ENCODE data around the gene NAPEPLD.
"Not testable (repeated sequence)": the region's sequence is repeated elsewhere in the genome, so short reads cannot be mapped to it uniquely, and the experiment has no call there.

DNA sequence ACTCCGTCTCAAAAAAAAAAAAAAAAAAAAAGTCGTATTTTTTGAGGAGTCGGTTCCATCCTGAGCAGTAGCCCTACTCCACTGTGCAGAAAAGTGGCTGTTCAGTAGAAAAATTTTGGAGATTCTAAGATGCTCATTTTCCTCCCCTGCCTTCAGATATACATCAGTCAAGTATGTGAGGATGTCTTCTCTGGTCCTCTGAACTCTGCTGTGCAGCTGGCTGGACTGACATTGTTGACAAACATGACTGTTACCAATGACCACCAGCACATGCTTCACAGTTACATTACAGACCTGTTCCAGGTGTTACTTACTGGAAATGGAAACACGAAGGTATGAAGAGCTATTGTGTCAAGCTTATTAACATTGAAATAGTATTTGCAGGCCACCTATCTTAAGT, 56.6 kb downstream of the NAPEPLD start:
- TF ChIP-seq, protein P1, sequence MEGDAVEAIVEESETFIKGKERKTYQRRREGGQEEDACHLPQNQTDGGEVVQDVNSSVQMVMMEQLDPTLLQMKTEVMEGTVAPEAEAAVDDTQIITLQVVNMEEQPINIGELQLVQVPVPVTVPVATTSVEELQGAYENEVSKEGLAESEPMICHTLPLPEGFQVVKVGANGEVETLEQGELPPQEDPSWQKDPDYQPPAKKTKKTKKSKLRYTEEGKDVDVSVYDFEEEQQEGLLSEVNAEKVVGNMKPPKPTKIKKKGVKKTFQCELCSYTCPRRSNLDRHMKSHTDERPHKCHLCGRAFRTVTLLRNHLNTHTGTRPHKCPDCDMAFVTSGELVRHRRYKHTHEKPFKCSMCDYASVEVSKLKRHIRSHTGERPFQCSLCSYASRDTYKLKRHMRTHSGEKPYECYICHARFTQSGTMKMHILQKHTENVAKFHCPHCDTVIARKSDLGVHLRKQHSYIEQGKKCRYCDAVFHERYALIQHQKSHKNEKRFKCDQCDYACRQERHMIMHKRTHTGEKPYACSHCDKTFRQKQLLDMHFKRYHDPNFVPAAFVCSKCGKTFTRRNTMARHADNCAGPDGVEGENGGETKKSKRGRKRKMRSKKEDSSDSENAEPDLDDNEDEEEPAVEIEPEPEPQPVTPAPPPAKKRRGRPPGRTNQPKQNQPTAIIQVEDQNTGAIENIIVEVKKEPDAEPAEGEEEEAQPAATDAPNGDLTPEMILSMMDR (IDR thresholded peaks at IDR 0.05), result not testable (repeated sequence)
- TF ChIP-seq POLR2A (IDR thresholded peaks at IDR 0.05), result not testable (repeated sequence)
